SK-N-SH (cell line): Measurements from ENCODE around the gene BEND5. TPM values are rescaled to one million over a fixed set of nuclear protein-coding genes. Genes with fewer than 3 reads are reported as not detected.

Experiments used
- CTCF ChIA-PET: fragments of 300-600, 350-600 bp; formaldehyde crosslinking; extraction: SDS; loops from one replicate; lab custom pipeline; 2021; lab: Yijun Ruan, JAX
- POLR2A ChIA-PET: fragments of 350-600 bp; sonication (Branson Sonifier 250); formaldehyde crosslinking; extraction: SDS; loops from one replicate; lab custom pipeline; 2020; ENCODE audit warnings: antibody characterized with exemption, inconsistent platforms; lab: Yijun Ruan, JAX
- DNase-seq: peaks from one replicate; pipeline ENCODE4 v3.0.0; 2012
- H2AFZ ChIP-seq: fragments of 200-600 bp; sonication (generic); 2 replicates; pipeline ENCODE4 v1.8.1; 2016; ENCODE audit warnings: antibody characterized with exemption, mild to moderate bottlenecking, low read depth
- H3F3A ChIP-seq: fragments of 200-600 bp; sonication (generic); replicated peaks from 2 replicates; pipeline ENCODE3; 2016; ENCODE audit warnings: antibody characterized with exemption, mild to moderate bottlenecking; ENCODE audit not compliant: insufficient read depth
- H3K27ac ChIP-seq, 2 experiments: fragments of 200-500 bp in 1 of 2; fragments of 200-600 bp in 1 of 2; sonication (Bioruptor generic) in 1 of 2; sonication (generic), shearing (Covaris generic) in 1 of 2; 2 replicates each; pipeline versions ENCODE4 v1.5.1 to v1.6.1; 2014 to 2016; ENCODE audit warnings: low read depth in 2 of 2, inconsistent platforms in 1 of 2, low read length in 1 of 2, mild to moderate bottlenecking in 1 of 2, mixed read lengths in 1 of 2
- H3K27me3 ChIP-seq: fragments of 200-600 bp; sonication (generic), shearing (Covaris generic); 2 replicates; pipeline ENCODE4 v1.6.1; 2016; ENCODE audit warnings: mixed run types; ENCODE audit not compliant: insufficient read depth
- H3K36me3 ChIP-seq, 2 experiments: fragments of 200-500 bp in 1 of 2; fragments of 200-600 bp in 1 of 2; sonication (Bioruptor generic) in 1 of 2; sonication (generic) in 1 of 2; replicated peaks in 1 of 2; 2 replicates each; pipeline versions ENCODE3 to v1.5.1; 2014 to 2016; ENCODE audit warnings: low read length in 1 of 2, mild to moderate bottlenecking in 1 of 2; ENCODE audit not compliant: insufficient read depth in 2 of 2, control insufficient read depth in 1 of 2
- H3K4me1 ChIP-seq, 2 experiments: fragments of 200-500 bp in 1 of 2; fragments of 200-600 bp in 1 of 2; sonication (Bioruptor generic) in 1 of 2; sonication (generic), shearing (Covaris generic) in 1 of 2; 2 replicates each; pipeline versions ENCODE4 v1.5.1 to v1.6.1; 2014 to 2016; ENCODE audit warnings: low read depth in 1 of 2, low read length in 1 of 2, mixed run types in 1 of 2; ENCODE audit not compliant: insufficient read depth in 2 of 2, control insufficient read depth in 1 of 2
- H3K4me2 ChIP-seq: fragments of 200-600 bp; sonication (generic), shearing (Covaris generic); 2 replicates; pipeline ENCODE4 v1.6.1; 2017; ENCODE audit warnings: mixed run types
- H3K4me3 ChIP-seq, 2 experiments: fragments of 200-500 bp in 1 of 2; fragments of 200-600 bp in 1 of 2; sonication (Bioruptor generic) in 1 of 2; sonication (generic), shearing (Covaris generic) in 1 of 2; 2 replicates each; pipeline versions ENCODE4 v1.5.1 to v1.8.1; 2014 to 2016; ENCODE audit warnings: low read depth in 2 of 2, inconsistent platforms in 1 of 2, low read length in 1 of 2, mild to moderate bottlenecking in 1 of 2, mixed read lengths in 1 of 2, moderate library complexity in 1 of 2
- H3K79me2 ChIP-seq: fragments of 200-600 bp; sonication (generic); 2 replicates; pipeline ENCODE4 v1.8.1; 2017; ENCODE audit warnings: mild to moderate bottlenecking; ENCODE audit not compliant: insufficient read depth
- H3K9ac ChIP-seq: fragments of 200-600 bp; sonication (generic); 2 replicates; pipeline ENCODE4 v1.6.1; 2017; ENCODE audit warnings: mixed run types
- H3K9me2 ChIP-seq: fragments of 200-600 bp; sonication (generic); 2 replicates; pipeline ENCODE4 v1.6.1; 2017; ENCODE audit warnings: mixed run types
- H3K9me3 ChIP-seq: fragments of 200-600 bp; sonication (generic); 2 replicates; pipeline ENCODE4 v1.6.1; 2017; ENCODE audit warnings: mixed run types, mild to moderate bottlenecking, moderate library complexity
- H4K20me1 ChIP-seq: fragments of 200-600 bp; sonication (generic); 2 replicates; pipeline ENCODE4 v1.6.1; 2017; ENCODE audit warnings: mild to moderate bottlenecking, mixed run types; ENCODE audit not compliant: insufficient read depth
- EP300 ChIP-seq, 2 experiments: IDR thresholded peaks; 2 replicates each; pipeline versions ENCODE4 v1.4.0 to v1.6.1; 2012; ENCODE audit warnings: borderline replicate concordance in 1 of 2, low read depth in 1 of 2, low read length in 1 of 2
- EZH2phosphoT487 ChIP-seq: fragments of 200-600 bp; sonication (generic); IDR thresholded peaks from 2 replicates; pipeline ENCODE4 v1.6.1; 2017; ENCODE audit warnings: low read depth, mixed run types, mild to moderate bottlenecking, antibody characterized with exemption, moderate library complexity, borderline replicate concordance
- FOSL2 ChIP-seq: IDR thresholded peaks from 2 replicates; pipeline ENCODE4 v1.4.0; 2012; ENCODE audit warnings: low read depth, mild to moderate bottlenecking, moderate library complexity, borderline replicate concordance
- FOXJ3 ChIP-seq: sonication (generic); formaldehyde crosslinking; IDR thresholded peaks from 2 replicates; pipeline ENCODE4 v1.5.1; 2020; ENCODE audit warnings: mild to moderate bottlenecking, missing genetic modification reagents
- FOXM1 ChIP-seq: IDR thresholded peaks from 2 replicates; pipeline ENCODE4 v1.4.0; 2012; ENCODE audit warnings: low read depth, mild to moderate bottlenecking
- GABPA ChIP-seq: IDR thresholded peaks from 2 replicates; pipeline ENCODE4 v1.4.0; 2012; ENCODE audit warnings: low read depth, mild to moderate bottlenecking
- JUND ChIP-seq: IDR thresholded peaks from 2 replicates; pipeline ENCODE4 v1.4.0; 2012
- MXI1 ChIP-seq: IDR thresholded peaks from 2 replicates; pipeline ENCODE4 v1.6.1; 2012; ENCODE audit warnings: mild to moderate bottlenecking, low read depth, low read length, improper control_type of control experiment
- NFIC ChIP-seq: IDR thresholded peaks from 2 replicates; pipeline ENCODE4 v1.4.0; 2012; ENCODE audit warnings: borderline replicate concordance
- NRF1 ChIP-seq: IDR thresholded peaks from 2 replicates; pipeline ENCODE4 v1.6.1; 2012; ENCODE audit warnings: low read depth, mild to moderate bottlenecking, low read length
- RAD21 ChIP-seq: IDR thresholded peaks from 2 replicates; pipeline ENCODE4 v1.6.1; 2012; ENCODE audit warnings: mild to moderate bottlenecking, low read length
- RXRA ChIP-seq: IDR thresholded peaks from 2 replicates; pipeline ENCODE4 v1.4.0; 2012; ENCODE audit warnings: low read depth, mild to moderate bottlenecking, borderline replicate concordance
- SMC3 ChIP-seq: IDR thresholded peaks from 2 replicates; pipeline ENCODE4 v1.6.1; 2012; ENCODE audit warnings: low read depth, low read length, improper control_type of control experiment
- WGBS: methylation state at CpG from one replicate; pipeline ENCODE4 v1.1.6; 2017; ENCODE audit warnings: low lambda C conversion rate; 5-methylcytosine and 5-hydroxymethylcytosine counted together
- polyA plus RNA-seq, 3 experiments: library from polyadenylated mRNA; depleted of rRNA; stranded (reverse); fragments of >200 nt; gene quantifications; 2 replicates each; pipeline ENCODE4 v1.2.3, GENCODE V29; 2012
- TF ChIP-seq, protein P1 (sequence below): IDR thresholded peaks from 2 replicates; pipeline ENCODE4 v1.6.1; 2012; ENCODE audit warnings: mild to moderate bottlenecking, low read depth, low read length, moderate library complexity
- TF ChIP-seq, protein P2 (sequence below): fragments of 200-600 bp; sonication (generic); IDR thresholded peaks from 2 replicates; pipeline ENCODE4 v1.6.1; 2017; ENCODE audit warnings: antibody characterized with exemption, mild to moderate bottlenecking, moderate library complexity
- TF ChIP-seq, protein P3 (sequence below): IDR thresholded peaks from 2 replicates; pipeline ENCODE4 v1.4.0; 2012; ENCODE audit warnings: low read depth
- TF ChIP-seq, protein P4 (sequence below): IDR thresholded peaks from 2 replicates; pipeline ENCODE4 v1.4.0; 2012; ENCODE audit warnings: low read depth, borderline replicate concordance
- TF ChIP-seq, protein P5 (sequence below): IDR thresholded peaks from 2 replicates; pipeline ENCODE4 v1.4.0; 2012; ENCODE audit warnings: low read depth, borderline replicate concordance
- TF ChIP-seq, protein P6 (sequence below): fragments of 150-350 bp; IDR thresholded peaks from 2 replicates; pipeline ENCODE4 v1.6.1; 2016; ENCODE audit warnings: mild to moderate bottlenecking, low read depth, low read length

Gene BEND5
- polyA plus RNA-seq, 1 of the 3 experiments (the other 2 are of a cell fraction): 5.6 TPM

DNA sequence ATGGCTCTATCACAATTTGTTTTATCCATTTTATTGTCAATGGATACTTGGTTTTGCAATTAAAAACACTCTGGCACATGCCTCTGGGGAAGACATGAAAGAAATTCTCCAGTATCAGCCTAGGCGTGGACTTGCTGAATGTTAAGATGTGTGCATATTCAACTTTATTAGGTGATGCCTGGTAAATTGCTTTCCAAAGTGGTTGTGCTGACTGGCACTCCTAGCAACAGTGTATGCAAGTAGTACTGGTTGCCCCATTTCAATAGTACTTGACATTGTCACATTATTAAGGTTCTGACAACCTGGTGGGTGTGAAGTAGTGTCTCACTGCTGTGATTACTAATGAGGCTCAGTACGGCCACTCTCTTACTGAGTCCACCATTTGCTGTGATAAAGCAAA is 48.1 kb downstream of the BEND5 start:
- no peak overlapping the region for H3K4me2 ChIP-seq
- peaks cover 5 to 50% of the 10 kb centered on the region in 2 experiments for H3K36me3 ChIP-seq
- WGBS: 79% methylated on average over 2 of the region's 2 CpGs
- H3K9ac ChIP-seq: no peak overlapping the region
- TF ChIP-seq, protein P1, sequence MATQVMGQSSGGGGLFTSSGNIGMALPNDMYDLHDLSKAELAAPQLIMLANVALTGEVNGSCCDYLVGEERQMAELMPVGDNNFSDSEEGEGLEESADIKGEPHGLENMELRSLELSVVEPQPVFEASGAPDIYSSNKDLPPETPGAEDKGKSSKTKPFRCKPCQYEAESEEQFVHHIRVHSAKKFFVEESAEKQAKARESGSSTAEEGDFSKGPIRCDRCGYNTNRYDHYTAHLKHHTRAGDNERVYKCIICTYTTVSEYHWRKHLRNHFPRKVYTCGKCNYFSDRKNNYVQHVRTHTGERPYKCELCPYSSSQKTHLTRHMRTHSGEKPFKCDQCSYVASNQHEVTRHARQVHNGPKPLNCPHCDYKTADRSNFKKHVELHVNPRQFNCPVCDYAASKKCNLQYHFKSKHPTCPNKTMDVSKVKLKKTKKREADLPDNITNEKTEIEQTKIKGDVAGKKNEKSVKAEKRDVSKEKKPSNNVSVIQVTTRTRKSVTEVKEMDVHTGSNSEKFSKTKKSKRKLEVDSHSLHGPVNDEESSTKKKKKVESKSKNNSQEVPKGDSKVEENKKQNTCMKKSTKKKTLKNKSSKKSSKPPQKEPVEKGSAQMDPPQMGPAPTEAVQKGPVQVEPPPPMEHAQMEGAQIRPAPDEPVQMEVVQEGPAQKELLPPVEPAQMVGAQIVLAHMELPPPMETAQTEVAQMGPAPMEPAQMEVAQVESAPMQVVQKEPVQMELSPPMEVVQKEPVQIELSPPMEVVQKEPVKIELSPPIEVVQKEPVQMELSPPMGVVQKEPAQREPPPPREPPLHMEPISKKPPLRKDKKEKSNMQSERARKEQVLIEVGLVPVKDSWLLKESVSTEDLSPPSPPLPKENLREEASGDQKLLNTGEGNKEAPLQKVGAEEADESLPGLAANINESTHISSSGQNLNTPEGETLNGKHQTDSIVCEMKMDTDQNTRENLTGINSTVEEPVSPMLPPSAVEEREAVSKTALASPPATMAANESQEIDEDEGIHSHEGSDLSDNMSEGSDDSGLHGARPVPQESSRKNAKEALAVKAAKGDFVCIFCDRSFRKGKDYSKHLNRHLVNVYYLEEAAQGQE: no peak
- TF ChIP-seq, protein P2, sequence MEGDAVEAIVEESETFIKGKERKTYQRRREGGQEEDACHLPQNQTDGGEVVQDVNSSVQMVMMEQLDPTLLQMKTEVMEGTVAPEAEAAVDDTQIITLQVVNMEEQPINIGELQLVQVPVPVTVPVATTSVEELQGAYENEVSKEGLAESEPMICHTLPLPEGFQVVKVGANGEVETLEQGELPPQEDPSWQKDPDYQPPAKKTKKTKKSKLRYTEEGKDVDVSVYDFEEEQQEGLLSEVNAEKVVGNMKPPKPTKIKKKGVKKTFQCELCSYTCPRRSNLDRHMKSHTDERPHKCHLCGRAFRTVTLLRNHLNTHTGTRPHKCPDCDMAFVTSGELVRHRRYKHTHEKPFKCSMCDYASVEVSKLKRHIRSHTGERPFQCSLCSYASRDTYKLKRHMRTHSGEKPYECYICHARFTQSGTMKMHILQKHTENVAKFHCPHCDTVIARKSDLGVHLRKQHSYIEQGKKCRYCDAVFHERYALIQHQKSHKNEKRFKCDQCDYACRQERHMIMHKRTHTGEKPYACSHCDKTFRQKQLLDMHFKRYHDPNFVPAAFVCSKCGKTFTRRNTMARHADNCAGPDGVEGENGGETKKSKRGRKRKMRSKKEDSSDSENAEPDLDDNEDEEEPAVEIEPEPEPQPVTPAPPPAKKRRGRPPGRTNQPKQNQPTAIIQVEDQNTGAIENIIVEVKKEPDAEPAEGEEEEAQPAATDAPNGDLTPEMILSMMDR: no peak
- TF ChIP-seq RXRA: no peak
- no peak for TF ChIP-seq RAD21
- TF ChIP-seq, protein P3, sequence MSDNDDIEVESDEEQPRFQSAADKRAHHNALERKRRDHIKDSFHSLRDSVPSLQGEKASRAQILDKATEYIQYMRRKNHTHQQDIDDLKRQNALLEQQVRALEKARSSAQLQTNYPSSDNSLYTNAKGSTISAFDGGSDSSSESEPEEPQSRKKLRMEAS: no peak
- TF ChIP-seq, protein P4, sequence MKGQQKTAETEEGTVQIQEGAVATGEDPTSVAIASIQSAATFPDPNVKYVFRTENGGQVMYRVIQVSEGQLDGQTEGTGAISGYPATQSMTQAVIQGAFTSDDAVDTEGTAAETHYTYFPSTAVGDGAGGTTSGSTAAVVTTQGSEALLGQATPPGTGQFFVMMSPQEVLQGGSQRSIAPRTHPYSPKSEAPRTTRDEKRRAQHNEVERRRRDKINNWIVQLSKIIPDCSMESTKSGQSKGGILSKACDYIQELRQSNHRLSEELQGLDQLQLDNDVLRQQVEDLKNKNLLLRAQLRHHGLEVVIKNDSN: no peak
- no peak for TF ChIP-seq FOXM1
- TF ChIP-seq EP300 (IDR thresholded peaks at IDR 0.05; ENCODE audit: borderline replicate concordance in 1 of 2, low read depth in 1 of 2, low read length in 1 of 2): no peak
- no peak for TF ChIP-seq NRF1
- TF ChIP-seq, protein P5, sequence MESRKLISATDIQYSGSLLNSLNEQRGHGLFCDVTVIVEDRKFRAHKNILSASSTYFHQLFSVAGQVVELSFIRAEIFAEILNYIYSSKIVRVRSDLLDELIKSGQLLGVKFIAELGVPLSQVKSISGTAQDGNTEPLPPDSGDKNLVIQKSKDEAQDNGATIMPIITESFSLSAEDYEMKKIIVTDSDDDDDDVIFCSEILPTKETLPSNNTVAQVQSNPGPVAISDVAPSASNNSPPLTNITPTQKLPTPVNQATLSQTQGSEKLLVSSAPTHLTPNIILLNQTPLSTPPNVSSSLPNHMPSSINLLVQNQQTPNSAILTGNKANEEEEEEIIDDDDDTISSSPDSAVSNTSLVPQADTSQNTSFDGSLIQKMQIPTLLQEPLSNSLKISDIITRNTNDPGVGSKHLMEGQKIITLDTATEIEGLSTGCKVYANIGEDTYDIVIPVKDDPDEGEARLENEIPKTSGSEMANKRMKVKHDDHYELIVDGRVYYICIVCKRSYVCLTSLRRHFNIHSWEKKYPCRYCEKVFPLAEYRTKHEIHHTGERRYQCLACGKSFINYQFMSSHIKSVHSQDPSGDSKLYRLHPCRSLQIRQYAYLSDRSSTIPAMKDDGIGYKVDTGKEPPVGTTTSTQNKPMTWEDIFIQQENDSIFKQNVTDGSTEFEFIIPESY: no peak
- no peak for TF ChIP-seq MXI1
- no peak for TF ChIP-seq SMC3
- no peak for TF ChIP-seq GABPA
- TF ChIP-seq NFIC: no peak
- TF ChIP-seq JUND: no peak
- no peak for TF ChIP-seq FOXJ3 (CRISPR knock-in tag)
- no peak for TF ChIP-seq EZH2phosphoT487
- TF ChIP-seq, protein P6, sequence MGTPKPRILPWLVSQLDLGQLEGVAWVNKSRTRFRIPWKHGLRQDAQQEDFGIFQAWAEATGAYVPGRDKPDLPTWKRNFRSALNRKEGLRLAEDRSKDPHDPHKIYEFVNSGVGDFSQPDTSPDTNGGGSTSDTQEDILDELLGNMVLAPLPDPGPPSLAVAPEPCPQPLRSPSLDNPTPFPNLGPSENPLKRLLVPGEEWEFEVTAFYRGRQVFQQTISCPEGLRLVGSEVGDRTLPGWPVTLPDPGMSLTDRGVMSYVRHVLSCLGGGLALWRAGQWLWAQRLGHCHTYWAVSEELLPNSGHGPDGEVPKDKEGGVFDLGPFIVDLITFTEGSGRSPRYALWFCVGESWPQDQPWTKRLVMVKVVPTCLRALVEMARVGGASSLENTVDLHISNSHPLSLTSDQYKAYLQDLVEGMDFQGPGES: no peak
- TF ChIP-seq FOSL2: no peak
- no peaks in the 10 kb centered on the region for H3K9me3 ChIP-seq
- H3F3A ChIP-seq: no peaks in the 10 kb centered on the region
- DNase-seq: no peak
- no peak overlapping the region for H3K27ac ChIP-seq
- no peak overlapping the region for H3K4me3 ChIP-seq
- ChIA-PET POLR2A (no interaction called here), CTCF (no interaction called here)
- no peaks in the 10 kb centered on the region for H3K9me2 ChIP-seq
- no peaks in the 10 kb centered on the region for H3K79me2 ChIP-seq
- H4K20me1 ChIP-seq: no peaks in the 10 kb centered on the region
- H3K27me3 ChIP-seq: no peaks in the 10 kb centered on the region
- H3K4me1 ChIP-seq: peaks cover 0 to 2% of the 10 kb centered on the region in 2 experiments; a peak in 1 of 4 replicates
- no peak overlapping the region for H2AFZ ChIP-seq
